ENCODE results near the gene SRPK2. TPM values are rescaled to one million over a fixed set of nuclear protein-coding genes. Genes with fewer than 3 reads are reported as not detected.

Gene SRPK2
- total and polyA plus RNA-seq, 2 donors = 23.0 to 45.6 TPM

DNA sequence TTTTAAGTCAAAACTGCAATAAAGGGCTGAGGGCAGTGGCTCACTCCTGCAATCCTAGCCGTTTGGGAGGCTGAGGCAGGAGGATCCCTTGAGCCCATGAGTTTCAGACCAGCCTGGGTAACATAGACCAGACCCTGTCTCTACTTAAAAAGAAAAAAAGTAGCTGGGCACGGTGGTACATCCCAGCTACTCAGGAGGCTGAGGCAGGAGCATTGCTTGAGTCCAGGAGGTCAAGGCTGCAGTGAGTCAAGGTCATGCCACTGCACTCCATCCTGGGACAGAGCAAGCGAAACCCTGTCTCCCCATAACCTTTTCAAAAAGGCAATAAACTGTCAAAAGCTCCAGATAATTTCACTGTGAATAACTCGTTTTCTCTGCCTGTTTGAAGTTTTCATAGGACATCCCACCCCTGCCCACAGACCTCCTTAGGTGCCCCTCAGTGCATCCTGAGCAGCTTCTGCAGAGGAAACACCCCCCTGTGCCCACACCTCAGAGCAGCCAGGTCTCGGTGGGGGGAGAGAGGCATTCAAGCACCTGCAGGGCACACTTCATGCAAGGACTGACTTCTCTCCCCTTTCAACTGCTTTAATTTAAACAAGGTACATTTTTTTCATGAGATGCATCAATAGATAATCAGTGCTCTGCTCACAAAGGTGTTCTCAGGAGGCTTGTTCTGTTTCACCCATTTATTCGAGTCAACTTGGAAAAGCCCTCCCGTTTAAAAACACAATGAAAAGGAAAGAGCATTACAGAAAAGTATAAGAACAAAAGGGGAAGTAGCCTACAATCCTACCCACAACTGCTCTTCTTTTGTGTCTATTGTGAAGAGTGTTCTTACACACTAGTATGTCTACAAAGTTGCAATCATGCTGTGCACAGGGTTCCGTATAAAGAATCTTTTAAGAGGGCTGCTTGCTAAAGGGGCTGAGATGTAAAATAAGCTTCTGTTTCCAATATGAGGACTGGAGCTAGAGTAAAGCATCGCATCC is 269.8 kb downstream of the SRPK2 start:
- DNase-seq (ENCODE audit: low read depth in 6 of 9, low spot score in 9 of 9) = peak in 7 of 9 donors; percentile 37 to 77 (median 46)
- Histone ChIP-seq H3K4me3 (ENCODE audit: low read length in 2 of 2) (no peak overlapping the region), H3K4me1 (ENCODE audit: control insufficient read depth in 2 of 2, insufficient read depth in 2 of 2, low read length in 2 of 2) (peaks cover 19 to 30% of the 10 kb centered on the region in 2 donors), H3K27ac (ENCODE audit: low read depth in 1 of 2, low read length in 1 of 2) (peak overlapping the region; percentile 36 to 76), H3K27me3 (ENCODE audit: control insufficient read depth in 2 of 2, insufficient read depth in 1 of 2, low read length in 1 of 2) (no peaks in the 10 kb centered on the region), H3K9me3 (ENCODE audit: control insufficient read depth in 2 of 2, insufficient read depth in 1 of 2, low read length in 1 of 2) (no peaks in the 10 kb centered on the region), H3K36me3 (ENCODE audit: control insufficient read depth in 2 of 2, insufficient read depth in 2 of 2, low read length in 1 of 2) (peaks cover 16 to 50% of the 10 kb centered on the region in 2 donors)
- 31% methylated on average over 9 of the region's 9 CpGs for WGBS

DNA sequence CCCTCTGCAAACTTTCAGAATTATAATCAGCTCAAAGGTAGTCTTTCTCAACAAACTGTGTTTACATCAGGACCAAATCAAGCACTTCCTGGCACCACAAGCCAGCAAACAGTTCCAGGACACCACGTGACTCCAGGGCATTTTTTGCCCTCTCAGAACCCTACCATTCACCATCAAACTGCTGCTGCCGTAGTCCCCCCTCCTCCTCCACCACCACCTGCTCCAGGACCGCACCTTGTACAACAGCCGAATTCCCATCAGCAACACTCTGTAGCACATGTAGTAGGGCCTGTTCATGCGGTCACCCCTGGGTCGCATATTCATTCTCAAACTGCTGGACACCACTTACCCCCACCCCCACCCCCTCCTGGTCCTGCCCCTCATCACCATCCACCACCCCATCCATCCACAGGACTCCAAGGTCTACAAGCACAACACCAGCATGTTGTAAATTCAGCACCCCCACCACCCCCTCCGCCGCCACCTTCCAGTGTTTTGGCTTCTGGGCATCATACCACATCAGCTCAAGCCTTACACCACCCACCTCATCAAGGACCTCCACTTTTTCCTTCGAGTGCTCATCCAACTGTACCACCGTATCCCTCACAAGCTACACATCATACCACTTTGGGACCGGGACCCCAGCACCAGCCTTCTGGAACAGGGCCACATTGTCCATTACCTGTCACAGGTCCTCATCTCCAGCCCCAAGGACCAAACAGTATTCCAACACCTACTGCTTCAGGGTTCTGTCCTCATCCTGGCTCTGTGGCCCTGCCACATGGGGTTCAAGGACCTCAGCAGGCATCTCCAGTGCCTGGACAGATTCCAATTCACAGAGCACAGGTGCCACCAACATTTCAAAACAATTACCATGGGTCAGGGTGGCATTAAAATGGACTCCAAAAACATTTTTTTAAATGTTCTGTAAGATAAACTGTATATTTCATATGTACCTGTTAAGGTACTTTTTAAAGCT is 276.0 kb downstream of the SRPK2 start:
- no peak for DNase-seq (ENCODE audit: low read depth in 6 of 9, low spot score in 9 of 9)
- Histone ChIP-seq H3K4me3 (ENCODE audit: low read length in 2 of 2) (no peak overlapping the region), H3K9me3 (ENCODE audit: control insufficient read depth in 2 of 2, insufficient read depth in 1 of 2, low read length in 1 of 2) (no peaks in the 10 kb centered on the region), H3K4me1 (ENCODE audit: control insufficient read depth in 2 of 2, insufficient read depth in 2 of 2, low read length in 2 of 2) (peaks cover 0 to 3% of the 10 kb centered on the region in 2 donors), H3K27ac (ENCODE audit: low read depth in 1 of 2, low read length in 1 of 2) (no peak overlapping the region), H3K36me3 (ENCODE audit: control insufficient read depth in 2 of 2, insufficient read depth in 2 of 2, low read length in 1 of 2) (peaks cover 35 to 87% of the 10 kb centered on the region in 2 donors), H3K27me3 (ENCODE audit: control insufficient read depth in 2 of 2, insufficient read depth in 1 of 2, low read length in 1 of 2) (no peaks in the 10 kb centered on the region)
- 97% methylated on average over 11 of the region's 11 CpGs for WGBS

DNA sequence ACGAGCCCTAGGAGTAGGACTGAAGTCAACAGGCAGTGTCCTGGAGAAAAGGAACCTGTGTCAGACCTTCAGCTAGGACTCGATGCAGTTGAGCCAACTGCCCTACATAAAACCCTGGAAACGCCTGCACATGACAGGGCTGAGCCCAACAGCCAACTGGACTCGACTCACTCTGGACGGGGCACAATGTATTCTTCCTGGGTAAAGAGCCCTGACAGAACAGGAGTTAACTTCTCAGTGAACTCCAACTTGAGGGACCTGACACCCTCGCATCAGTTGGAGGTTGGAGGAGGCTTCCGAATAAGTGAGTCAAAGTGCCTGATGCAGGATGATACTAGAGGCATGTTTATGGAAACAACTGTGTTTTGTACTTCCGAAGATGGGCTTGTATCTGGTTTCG is 281.3 kb downstream of the SRPK2 start:
- no peaks in the 10 kb centered on the region for H3K27me3 ChIP-seq (ENCODE audit: control insufficient read depth in 2 of 2, insufficient read depth in 1 of 2, low read length in 1 of 2)
- no peak for DNase-seq (ENCODE audit: low read depth in 6 of 9, low spot score in 9 of 9)
- H3K27ac ChIP-seq (ENCODE audit: low read depth in 1 of 2, low read length in 1 of 2) = no peak overlapping the region
- peaks cover 44 to 89% of the 10 kb centered on the region in 2 donors for H3K36me3 ChIP-seq (ENCODE audit: control insufficient read depth in 2 of 2, insufficient read depth in 2 of 2, low read length in 1 of 2)
- WGBS = 97% methylated on average over 9 of the region's 9 CpGs
- no peak overlapping the region for H3K4me3 ChIP-seq (ENCODE audit: low read length in 2 of 2)
- no peaks in the 10 kb centered on the region for H3K4me1 ChIP-seq (ENCODE audit: control insufficient read depth in 2 of 2, insufficient read depth in 2 of 2, low read length in 2 of 2)
- no peaks in the 10 kb centered on the region for H3K9me3 ChIP-seq (ENCODE audit: control insufficient read depth in 2 of 2, insufficient read depth in 1 of 2, low read length in 1 of 2)

DNA sequence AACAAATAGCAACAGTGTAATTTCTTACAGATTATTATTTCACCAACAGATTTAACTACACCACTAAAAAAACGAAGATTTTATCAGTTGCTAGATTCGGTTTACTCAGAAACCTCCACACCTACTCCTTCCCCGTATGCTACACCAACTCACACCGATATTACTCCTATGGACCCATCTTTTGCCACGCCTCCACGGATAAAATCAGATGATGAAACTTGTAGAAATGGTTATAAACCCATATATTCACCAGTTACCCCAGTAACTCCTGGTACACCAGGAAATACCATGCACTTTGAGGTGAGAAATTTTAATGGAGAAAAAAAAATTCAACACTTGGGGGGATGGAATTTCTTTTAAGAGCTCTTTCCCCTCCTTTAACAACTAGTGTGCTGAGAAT is 282.2 kb downstream of the SRPK2 start:
- peaks cover 35 to 84% of the 10 kb centered on the region in 2 donors for H3K36me3 ChIP-seq (ENCODE audit: control insufficient read depth in 2 of 2, insufficient read depth in 2 of 2, low read length in 1 of 2)
- no peak overlapping the region for H3K27ac ChIP-seq (ENCODE audit: low read depth in 1 of 2, low read length in 1 of 2)
- no peaks in the 10 kb centered on the region for H3K27me3 ChIP-seq (ENCODE audit: control insufficient read depth in 2 of 2, insufficient read depth in 1 of 2, low read length in 1 of 2)
- no peaks in the 10 kb centered on the region for H3K4me1 ChIP-seq (ENCODE audit: control insufficient read depth in 2 of 2, insufficient read depth in 2 of 2, low read length in 2 of 2)
- no peaks in the 10 kb centered on the region for H3K9me3 ChIP-seq (ENCODE audit: control insufficient read depth in 2 of 2, insufficient read depth in 1 of 2, low read length in 1 of 2)
- DNase-seq (ENCODE audit: low read depth in 6 of 9, low spot score in 9 of 9) = no peak
- WGBS = 97% methylated on average over 6 of the region's 6 CpGs
- no peak overlapping the region for H3K4me3 ChIP-seq (ENCODE audit: low read length in 2 of 2)

DNA sequence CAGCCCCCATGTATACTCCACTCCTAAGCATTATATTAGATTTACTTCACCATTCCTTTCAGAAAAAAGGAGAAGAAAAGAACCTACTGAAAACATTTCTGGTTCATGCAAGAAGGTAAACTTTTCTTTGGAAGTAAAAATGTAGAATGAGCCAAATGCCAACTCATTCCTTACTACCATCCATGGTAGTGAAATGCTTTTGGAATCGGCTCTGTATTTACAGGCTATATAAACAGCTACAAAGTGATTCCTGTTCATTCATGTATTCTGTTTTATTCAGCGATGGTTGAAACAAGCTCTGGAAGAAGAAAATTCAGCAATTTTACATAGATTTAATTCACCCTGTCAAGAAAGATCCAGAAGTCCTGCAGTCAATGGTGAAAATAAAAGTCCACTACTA is 283.1 kb downstream of the SRPK2 start:
- Histone ChIP-seq H3K4me1 (ENCODE audit: control insufficient read depth in 2 of 2, insufficient read depth in 2 of 2, low read length in 2 of 2) (no peaks in the 10 kb centered on the region), H3K27ac (ENCODE audit: low read depth in 1 of 2, low read length in 1 of 2) (no peak overlapping the region), H3K36me3 (ENCODE audit: control insufficient read depth in 2 of 2, insufficient read depth in 2 of 2, low read length in 1 of 2) (peaks cover 35 to 75% of the 10 kb centered on the region in 2 donors), H3K4me3 (ENCODE audit: low read length in 2 of 2) (no peak overlapping the region), H3K27me3 (ENCODE audit: control insufficient read depth in 2 of 2, insufficient read depth in 1 of 2, low read length in 1 of 2) (no peaks in the 10 kb centered on the region), H3K9me3 (ENCODE audit: control insufficient read depth in 2 of 2, insufficient read depth in 1 of 2, low read length in 1 of 2) (no peaks in the 10 kb centered on the region)
- DNase-seq (ENCODE audit: low read depth in 6 of 9, low spot score in 9 of 9) = no peak
- 96% methylated on average over 2 of the region's 2 CpGs for WGBS

DNA sequence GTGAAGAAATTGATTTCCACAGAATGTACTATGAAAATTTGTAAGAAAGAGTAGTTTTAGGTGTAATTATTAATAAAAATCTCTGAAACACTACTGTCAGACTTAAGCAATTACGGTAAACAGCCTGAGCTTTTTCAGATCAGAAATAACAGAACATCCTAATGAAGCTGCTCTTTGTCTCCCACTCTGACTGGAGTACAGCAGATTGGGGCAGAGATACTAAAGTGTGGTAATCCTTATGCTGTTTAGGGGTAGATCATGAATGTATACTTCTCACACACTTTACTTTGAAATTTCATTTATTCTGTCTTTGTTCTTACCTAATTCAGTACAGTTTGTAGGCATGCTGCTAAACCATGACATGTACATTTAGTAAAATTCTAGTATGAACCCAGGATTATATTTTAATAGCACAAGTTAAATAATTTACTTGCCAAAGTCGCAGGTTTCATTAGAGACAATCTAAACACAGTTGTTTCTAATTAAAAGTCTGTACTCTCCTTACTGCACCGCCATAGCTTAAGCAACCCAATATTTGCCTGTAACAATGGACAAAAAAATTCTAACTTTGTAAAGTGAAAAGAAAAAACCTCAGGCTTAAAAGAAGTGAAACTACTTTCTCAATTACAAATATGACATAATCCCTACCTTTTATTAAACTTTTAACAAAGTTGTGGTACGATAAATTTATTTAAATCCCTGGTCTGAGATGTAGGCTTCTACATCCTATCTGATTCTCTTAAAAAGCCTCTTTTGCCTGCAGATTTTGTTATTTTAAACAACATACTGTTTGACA is 286.0 kb downstream of the SRPK2 start:
- Histone ChIP-seq H3K27me3 (ENCODE audit: control insufficient read depth in 2 of 2, insufficient read depth in 1 of 2, low read length in 1 of 2) (no peaks in the 10 kb centered on the region), H3K27ac (ENCODE audit: low read depth in 1 of 2, low read length in 1 of 2) (no peak overlapping the region), H3K9me3 (ENCODE audit: control insufficient read depth in 2 of 2, insufficient read depth in 1 of 2, low read length in 1 of 2) (no peaks in the 10 kb centered on the region), H3K36me3 (ENCODE audit: control insufficient read depth in 2 of 2, insufficient read depth in 2 of 2, low read length in 1 of 2) (peaks cover 25 to 60% of the 10 kb centered on the region in 2 donors), H3K4me3 (ENCODE audit: low read length in 2 of 2) (no peak overlapping the region), H3K4me1 (ENCODE audit: control insufficient read depth in 2 of 2, insufficient read depth in 2 of 2, low read length in 2 of 2) (no peaks in the 10 kb centered on the region)
- WGBS = 97% methylated on average over 4 of the region's 4 CpGs
- DNase-seq (ENCODE audit: low read depth in 6 of 9, low spot score in 9 of 9) = no peak

DNA sequence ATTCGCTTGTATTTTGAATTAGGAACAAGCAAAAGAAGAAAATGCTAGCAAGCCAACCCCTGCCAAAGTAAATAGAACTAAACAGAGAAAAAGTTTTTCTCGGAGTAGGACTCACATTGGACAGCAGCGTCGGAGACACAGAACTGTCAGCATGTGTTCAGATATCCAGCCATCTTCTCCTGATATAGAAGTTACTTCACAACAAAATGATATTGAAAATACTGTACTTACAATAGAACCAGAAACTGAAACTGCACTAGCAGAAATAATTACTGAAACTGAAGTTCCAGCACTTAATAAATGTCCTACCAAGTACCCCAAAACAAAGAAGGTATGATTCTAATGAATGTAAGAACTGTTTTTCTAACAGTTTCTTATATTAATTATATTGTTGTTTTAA is 286.9 kb downstream of the SRPK2 start:
- H3K36me3 ChIP-seq (ENCODE audit: control insufficient read depth in 2 of 2, insufficient read depth in 2 of 2, low read length in 1 of 2) = peaks cover 21 to 58% of the 10 kb centered on the region in 2 donors
- DNase-seq (ENCODE audit: low read depth in 6 of 9, low spot score in 9 of 9) = no peak
- H3K4me3 ChIP-seq (ENCODE audit: low read length in 2 of 2) = no peak overlapping the region
- 95% methylated on average over 4 of the region's 4 CpGs for WGBS
- no peaks in the 10 kb centered on the region for H3K27me3 ChIP-seq (ENCODE audit: control insufficient read depth in 2 of 2, insufficient read depth in 1 of 2, low read length in 1 of 2)
- H3K9me3 ChIP-seq (ENCODE audit: control insufficient read depth in 2 of 2, insufficient read depth in 1 of 2, low read length in 1 of 2) = no peaks in the 10 kb centered on the region
- H3K27ac ChIP-seq (ENCODE audit: low read depth in 1 of 2, low read length in 1 of 2) = no peak overlapping the region
- H3K4me1 ChIP-seq (ENCODE audit: control insufficient read depth in 2 of 2, insufficient read depth in 2 of 2, low read length in 2 of 2) = no peaks in the 10 kb centered on the region

DNA sequence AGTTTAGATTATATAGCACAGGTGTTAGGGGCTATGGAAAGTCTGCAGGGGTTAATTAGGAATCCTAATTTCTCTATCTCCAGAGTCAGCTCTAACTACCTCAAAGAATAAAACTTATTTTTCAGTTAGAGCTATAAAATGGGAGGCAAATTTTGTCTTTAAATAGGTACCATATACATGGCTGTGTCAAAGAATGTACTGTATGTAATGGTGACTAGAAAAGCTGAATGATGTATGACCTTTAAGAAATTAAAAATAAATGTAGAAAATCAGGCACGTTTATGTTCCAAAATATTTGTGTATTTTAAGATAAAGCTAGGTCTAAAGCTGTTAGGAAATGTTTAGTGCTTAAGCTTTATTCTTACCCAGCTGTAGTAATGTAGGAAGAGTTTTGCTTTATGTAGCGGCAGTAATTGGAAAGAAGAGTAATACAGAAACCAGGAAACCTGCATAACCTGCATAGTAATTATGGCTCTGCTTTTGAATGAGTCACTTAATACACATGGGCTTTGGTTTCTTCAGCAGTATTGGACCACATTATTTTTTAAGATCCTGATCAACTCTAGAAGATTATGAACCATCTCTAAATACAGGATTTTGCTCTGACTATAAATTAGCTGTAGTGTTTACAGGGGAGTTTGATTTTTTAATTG is 289.7 kb downstream of the SRPK2 start:
- H3K27me3 ChIP-seq (ENCODE audit: control insufficient read depth in 2 of 2, insufficient read depth in 1 of 2, low read length in 1 of 2) = no peaks in the 10 kb centered on the region
- 95% methylated on average over 2 of the region's 2 CpGs for WGBS
- no peak for DNase-seq (ENCODE audit: low read depth in 6 of 9, low spot score in 9 of 9)
- H3K36me3 ChIP-seq (ENCODE audit: control insufficient read depth in 2 of 2, insufficient read depth in 2 of 2, low read length in 1 of 2) = peaks cover 8 to 52% of the 10 kb centered on the region in 2 donors
- H3K27ac ChIP-seq (ENCODE audit: low read depth in 1 of 2, low read length in 1 of 2) = no peak overlapping the region
- H3K9me3 ChIP-seq (ENCODE audit: control insufficient read depth in 2 of 2, insufficient read depth in 1 of 2, low read length in 1 of 2) = no peaks in the 10 kb centered on the region
- H3K4me3 ChIP-seq (ENCODE audit: low read length in 2 of 2) = no peak overlapping the region
- H3K4me1 ChIP-seq (ENCODE audit: control insufficient read depth in 2 of 2, insufficient read depth in 2 of 2, low read length in 2 of 2) = no peaks in the 10 kb centered on the region

Data from thymus (tissue), 11 donors.